ENCODE results near the gene PLA2R1.

DNA sequence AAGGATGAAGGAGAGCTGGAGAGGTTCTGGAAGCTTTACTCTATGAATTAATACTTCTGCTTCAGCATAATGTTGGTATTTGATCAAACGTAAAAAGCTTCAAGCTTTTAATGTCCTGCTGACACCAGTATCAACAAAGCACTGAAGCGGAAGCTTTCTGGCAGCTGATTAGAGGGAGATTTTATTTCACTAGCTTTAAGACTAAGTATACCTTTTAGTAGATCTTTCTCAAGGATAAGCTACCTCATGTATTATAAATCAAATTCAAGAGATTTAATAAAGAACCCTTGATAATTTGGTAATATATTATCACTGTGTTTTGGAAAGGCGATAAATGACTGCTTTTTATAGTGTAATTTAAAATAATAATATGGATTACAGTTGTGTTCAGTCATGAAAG, 136.4 kb downstream of the PLA2R1 start:
- TF ChIP-seq, protein P1, sequence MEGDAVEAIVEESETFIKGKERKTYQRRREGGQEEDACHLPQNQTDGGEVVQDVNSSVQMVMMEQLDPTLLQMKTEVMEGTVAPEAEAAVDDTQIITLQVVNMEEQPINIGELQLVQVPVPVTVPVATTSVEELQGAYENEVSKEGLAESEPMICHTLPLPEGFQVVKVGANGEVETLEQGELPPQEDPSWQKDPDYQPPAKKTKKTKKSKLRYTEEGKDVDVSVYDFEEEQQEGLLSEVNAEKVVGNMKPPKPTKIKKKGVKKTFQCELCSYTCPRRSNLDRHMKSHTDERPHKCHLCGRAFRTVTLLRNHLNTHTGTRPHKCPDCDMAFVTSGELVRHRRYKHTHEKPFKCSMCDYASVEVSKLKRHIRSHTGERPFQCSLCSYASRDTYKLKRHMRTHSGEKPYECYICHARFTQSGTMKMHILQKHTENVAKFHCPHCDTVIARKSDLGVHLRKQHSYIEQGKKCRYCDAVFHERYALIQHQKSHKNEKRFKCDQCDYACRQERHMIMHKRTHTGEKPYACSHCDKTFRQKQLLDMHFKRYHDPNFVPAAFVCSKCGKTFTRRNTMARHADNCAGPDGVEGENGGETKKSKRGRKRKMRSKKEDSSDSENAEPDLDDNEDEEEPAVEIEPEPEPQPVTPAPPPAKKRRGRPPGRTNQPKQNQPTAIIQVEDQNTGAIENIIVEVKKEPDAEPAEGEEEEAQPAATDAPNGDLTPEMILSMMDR (conservative IDR thresholded peaks at IDR 0.05; ENCODE audit: low read depth, low read length): no peak
- TF ChIP-seq EZH2 (IDR thresholded peaks at IDR 0.05; ENCODE audit: borderline replicate concordance, low read depth, low read length, poor library complexity, severe bottlenecking): no peak
